Mammary epithelial cell (primary cell): ENCODE data around the gene ATN1.

Experiments used
- CTCF ChIP-seq, 2 donors: IDR thresholded peaks in 1 of 2; conservative IDR thresholded peaks in 1 of 2; 2 replicates each; pipeline ENCODE4 v1.5.1; 2011 to 2012; ENCODE audit warnings: inconsistent platforms in 2 of 2, low read length in 2 of 2, mild to moderate bottlenecking in 2 of 2, control low read depth in 1 of 2, low read depth in 1 of 2; ENCODE audit not compliant: insufficient read depth in 1 of 2; ENCODE audit errors: extremely low read depth in 1 of 2
- EZH2 ChIP-seq: IDR thresholded peaks from 2 replicates; pipeline ENCODE4 v1.6.1; 2012; ENCODE audit warnings: low read length, inconsistent platforms, borderline replicate concordance

GRCh38 chr12:6927379-6928021 is at the start of gene ATN1:
- no peak for TF ChIP-seq EZH2
- TF ChIP-seq CTCF (conservative IDR thresholded peaks at IDR 0.05 in 1 of 2, IDR thresholded peaks at IDR 0.05 in 1 of 2; ENCODE audit: extremely low read depth in 1 of 2, insufficient read depth in 1 of 2, low read depth in 1 of 2, low read length in 2 of 2) = no peak
